ENCODE measurements around the gene MAP3K2.
A peak's percentile ranks its signal among the peaks of the same experiment; 100 is the strongest.
"Not testable (repeated sequence)": the region's sequence is repeated elsewhere in the genome, so short reads cannot be mapped to it uniquely, and the experiment has no call there.

MAP3K2 gene

DNA sequence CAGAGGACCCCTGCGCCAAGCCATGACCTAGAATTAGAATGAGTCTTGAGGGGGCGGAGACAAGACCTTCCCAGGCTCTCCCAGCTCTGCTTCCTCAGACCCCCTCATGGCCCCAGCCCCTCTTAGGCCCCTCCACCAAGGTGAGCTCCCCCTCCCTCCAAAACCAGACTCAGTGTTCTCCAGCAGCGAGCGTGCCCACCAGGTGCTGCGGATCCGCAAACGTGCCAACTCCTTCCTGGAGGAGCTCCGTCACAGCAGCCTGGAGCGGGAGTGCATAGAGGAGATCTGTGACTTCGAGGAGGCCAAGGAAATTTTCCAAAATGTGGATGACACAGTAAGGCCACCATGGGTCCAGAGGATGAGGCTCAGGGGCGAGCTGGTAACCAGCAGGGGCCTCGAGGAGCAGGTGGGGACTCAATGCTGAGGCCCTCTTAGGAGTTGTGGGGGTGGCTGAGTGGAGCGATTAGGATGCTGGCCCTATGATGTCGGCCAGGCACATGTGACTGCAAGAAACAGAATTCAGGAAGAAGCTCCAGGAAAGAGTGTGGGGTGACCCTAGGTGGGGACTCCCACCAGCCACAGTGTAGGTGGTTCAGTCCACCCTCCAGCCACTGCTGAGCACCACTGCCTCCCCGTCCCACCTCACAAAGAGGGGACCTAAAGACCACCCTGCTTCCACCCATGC is 33.5 kb upstream of the MAP3K2 start:
- no peak for DNase-seq (ENCODE audit: low spot score)

DNA sequence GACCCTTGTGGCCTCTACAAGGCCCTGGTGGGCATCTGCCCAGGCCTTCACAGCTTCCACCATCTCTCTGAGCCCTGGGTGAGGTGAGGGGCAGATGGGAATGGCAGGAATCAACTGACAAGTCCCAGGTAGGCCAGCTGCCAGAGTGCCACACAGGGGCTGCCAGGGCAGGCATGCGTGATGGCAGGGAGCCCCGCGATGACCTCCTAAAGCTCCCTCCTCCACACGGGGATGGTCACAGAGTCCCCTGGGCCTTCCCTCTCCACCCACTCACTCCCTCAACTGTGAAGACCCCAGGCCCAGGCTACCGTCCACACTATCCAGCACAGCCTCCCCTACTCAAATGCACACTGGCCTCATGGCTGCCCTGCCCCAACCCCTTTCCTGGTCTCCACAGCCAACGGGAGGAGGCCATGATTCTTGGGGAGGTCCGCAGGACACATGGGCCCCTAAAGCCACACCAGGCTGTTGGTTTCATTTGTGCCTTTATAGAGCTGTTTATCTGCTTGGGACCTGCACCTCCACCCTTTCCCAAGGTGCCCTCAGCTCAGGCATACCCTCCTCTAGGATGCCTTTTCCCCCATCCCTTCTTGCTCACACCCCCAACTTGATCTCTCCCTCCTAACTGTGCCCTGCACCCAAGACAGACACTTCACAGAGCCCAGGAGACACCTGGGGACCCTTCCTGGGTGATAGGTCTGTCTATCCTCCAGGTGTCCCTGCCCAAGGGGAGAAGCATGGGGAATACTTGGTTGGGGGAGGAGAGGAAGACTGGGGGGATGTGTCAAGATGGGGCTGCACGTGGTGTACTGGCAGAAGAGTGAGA is 32.5 kb upstream of the MAP3K2 start:
- no peak for DNase-seq (ENCODE audit: low spot score)

DNA sequence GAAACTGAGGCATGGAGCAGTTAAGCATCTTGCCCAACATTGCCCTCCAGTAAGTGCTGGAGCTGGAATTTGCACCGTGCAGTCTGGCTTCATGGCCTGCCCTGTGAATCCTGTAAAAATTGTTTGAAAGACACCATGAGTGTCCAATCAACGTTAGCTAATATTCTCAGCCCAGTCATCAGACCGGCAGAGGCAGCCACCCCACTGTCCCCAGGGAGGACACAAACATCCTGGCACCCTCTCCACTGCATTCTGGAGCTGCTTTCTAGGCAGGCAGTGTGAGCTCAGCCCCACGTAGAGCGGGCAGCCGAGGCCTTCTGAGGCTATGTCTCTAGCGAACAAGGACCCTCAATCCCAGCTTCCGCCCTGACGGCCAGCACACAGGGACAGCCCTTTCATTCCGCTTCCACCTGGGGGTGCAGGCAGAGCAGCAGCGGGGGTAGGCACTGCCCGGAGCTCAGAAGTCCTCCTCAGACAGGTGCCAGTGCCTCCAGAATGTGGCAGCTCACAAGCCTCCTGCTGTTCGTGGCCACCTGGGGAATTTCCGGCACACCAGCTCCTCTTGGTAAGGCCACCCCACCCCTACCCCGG is 31.8 kb upstream of the MAP3K2 start:
- no peak for DNase-seq (ENCODE audit: low spot score)

DNA sequence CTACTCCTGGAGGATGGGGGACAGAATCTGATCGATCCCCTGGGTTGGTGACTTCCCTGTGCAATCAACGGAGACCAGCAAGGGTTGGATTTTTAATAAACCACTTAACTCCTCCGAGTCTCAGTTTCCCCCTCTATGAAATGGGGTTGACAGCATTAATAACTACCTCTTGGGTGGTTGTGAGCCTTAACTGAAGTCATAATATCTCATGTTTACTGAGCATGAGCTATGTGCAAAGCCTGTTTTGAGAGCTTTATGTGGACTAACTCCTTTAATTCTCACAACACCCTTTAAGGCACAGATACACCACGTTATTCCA is 31.3 kb upstream of the MAP3K2 start:
- DNase-seq (ENCODE audit: low spot score), result no peak

GRCh38 chr2:127418300-127419111 is 30.7 kb upstream of the MAP3K2 start, which contains the start of gene PROC:
Gene PROC (plus strand): TSS chr2:127418427. CDS start chr2:127419943, 1,516 bp downstream.
- DNase-seq (ENCODE audit: low spot score), result no peak

DNA sequence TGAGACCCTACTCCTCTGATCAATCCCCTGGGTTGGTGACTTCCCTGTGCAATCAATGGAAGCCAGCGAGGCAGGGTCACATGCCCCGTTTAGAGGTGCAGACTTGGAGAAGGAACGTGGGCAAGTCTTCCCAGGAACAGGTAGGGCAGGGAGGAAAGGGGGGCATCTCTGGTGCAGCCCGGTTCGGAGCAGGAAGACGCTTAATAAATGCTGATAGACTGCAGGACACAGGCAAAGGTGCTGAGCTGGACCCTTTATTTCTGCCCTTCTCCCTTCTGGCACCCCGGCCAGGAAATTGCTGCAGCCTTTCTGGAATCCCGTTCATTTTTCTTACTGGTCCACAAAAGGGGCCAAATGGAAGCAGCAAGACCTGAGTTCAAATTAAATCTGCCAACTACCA is 29.6 kb upstream of the MAP3K2 start:
- no peak for DNase-seq (ENCODE audit: low spot score)

DNA sequence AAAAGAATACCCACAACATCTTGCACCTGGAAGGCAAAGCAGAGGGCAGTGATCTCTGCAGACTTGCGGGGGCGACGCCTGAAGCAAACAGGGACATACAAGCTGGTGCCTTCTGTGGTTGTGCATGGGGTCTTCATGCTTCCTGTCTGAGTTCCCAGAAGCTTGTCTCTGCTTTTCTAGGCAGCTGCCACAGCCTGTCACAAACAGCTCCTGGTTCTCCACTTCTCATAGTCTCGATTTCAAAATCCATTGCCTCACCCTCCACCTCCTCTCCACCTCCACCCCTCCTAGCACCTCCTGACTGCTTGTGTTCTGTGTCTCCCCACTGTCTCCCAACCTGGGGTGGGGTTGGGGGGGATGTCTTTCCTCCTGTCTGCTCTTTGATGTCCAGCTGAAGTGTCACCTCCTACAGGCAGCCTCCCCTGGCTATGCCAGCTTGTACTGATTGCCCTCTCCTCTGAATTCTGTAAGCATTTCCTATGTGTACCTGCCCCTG is 28.8 kb upstream of the MAP3K2 start:
- DNase-seq (ENCODE audit: low spot score), result no peak

- DNase-seq (ENCODE audit: low spot score), result no peak
Measured at GRCh38 chr2:127415593-127416505, 28.1 kb upstream of the MAP3K2 start.

GRCh38 chr2:127414638-127415592 is 27.1 kb upstream of the MAP3K2 start:
- no peak for DNase-seq (ENCODE audit: low spot score)

DNA sequence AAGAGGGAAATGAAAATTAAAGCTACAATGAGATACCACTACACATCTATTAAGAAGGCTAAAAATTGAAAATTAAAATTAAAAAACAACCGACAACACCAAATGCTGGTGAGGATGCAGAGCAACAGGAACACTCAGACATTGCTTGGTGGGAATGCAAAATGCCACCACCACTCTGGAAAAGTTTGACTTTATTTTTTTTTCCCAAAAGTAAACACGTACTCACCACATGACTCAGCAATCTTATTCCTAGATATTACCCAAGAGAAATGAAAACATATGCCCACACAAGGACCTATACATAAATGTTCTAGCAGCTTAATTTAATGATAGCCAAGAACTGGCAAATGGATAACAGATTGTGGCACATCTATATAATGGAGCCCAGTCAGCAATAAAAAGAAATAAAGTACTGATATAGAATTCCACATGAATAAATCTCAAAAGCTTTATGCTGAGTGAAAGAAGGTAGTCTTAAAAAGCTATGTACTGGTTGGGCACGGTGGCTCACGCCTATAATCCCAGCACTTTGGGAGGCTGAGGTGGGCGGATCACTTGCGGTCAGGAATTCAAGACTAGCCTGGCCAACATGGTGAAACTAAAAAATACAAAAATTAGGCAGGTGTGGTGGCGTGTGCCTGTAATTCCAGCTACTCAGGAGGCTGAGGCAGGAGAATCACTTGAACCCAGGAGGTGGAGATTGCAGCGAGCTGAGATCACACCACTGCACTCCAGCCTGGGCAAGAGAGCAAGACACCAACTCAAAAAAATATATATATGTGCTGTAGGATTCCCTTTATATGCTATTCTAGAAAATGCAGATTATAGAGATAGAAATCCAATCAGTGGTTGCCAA is 26.2 kb upstream of the MAP3K2 start:
- no peak for DNase-seq (ENCODE audit: low spot score)

GRCh38 chr2:127413200-127413599 is 25.4 kb upstream of the MAP3K2 start:
- DNase-seq (ENCODE audit: low spot score), result no peak

DNA sequence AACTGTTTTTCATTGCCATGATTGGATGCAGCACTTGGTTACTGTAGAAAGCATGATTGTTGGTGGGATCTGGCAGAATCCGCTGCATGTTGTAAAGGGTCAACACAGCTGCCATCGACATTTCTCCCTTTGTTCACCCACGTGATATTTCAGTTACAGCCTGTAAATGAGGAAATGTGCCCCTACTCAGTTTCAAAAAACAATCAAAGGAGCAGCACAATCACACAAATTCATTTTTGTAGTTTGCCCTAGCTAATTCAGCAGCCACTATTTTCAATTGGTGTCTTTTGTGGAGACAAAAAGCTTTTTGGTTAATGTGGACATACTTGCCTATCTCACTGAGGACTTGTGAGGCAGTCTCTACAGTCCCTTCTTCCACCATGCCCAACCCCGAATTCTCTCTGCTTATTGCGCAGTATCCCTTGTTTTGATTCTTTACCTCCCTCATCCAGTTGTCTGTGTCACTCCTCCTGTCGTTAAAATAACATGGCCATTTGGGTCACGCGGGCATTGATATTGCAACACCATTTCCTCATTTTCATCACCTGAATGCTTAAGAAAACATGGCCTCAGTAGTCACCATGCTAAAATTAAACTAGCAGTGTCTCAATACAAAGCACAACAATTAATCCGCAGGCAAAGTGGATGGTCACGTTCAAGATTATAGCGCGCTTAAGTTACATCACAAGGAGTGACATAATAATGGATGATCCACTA is 24.0 kb upstream of the MAP3K2 start:
- no peak for DNase-seq (ENCODE audit: low spot score)

- no peak for DNase-seq (ENCODE audit: low spot score)
Measured at GRCh38 chr2:127410871-127411652, 23.3 kb upstream of the MAP3K2 start.

DNA sequence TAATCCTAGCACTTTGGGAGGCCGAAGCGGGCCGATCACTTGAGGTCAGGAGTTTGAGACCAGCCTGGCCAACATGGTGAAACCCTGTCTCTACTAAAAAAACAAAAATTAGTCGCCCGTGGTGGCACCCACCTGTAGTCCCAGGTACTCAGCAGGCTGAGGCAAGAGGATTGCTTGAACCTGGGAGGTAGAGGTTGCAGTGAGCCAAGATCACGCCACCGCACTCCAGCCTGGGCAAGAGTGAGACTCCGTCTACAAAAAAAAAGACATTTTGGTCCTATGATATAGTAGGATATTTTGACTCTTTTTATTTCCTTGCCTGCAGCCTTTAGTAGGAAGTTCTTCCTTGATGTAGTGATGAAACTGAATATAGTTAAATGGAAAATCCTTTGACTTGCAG is 21.9 kb upstream of the MAP3K2 start:
- not testable (repeated sequence) for DNase-seq (ENCODE audit: low spot score)

DNA sequence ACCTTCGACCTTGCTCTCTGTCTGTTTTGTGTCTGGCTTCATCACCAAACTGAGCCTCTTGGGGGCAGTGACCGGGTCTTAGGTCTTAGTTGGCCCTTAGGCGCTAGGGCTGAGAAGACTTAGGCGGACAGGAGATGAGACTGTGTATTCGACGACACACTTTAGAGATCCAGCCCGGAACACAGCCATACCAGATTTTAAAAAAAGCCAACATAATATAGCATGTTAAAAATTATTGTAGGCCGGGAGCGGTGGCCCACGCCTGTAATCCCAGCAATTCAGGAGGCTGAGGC is 21.0 kb upstream of the MAP3K2 start:
- no peak for DNase-seq (ENCODE audit: low spot score)

- peak; percentile 85 for DNase-seq (ENCODE audit: low spot score)
Measured at GRCh38 chr2:127408004-127408806, 20.4 kb upstream of the MAP3K2 start.

- DNase-seq (ENCODE audit: low spot score), result no peak
Measured at GRCh38 chr2:127407661-127408003, 19.9 kb upstream of the MAP3K2 start.

All from putamen (tissue), 1 donor.